Upper lobe of right lung (tissue), 1 donor: ENCODE measurements around the gene LPP. TPM values are rescaled to one million over a fixed set of nuclear protein-coding genes. Genes with fewer than 3 reads are reported as not detected.
A peak's percentile ranks its signal among the peaks of the same experiment; 100 is the strongest.

Experiments used
- ATAC-seq: fragments of 200-7000 bp; cut with Tn5 transposase; one replicate; pipeline ENCODE4 v1.9.1; 2020; ENCODE audit warnings: mild to moderate bottlenecking, moderate library complexity
- DNase-seq: peaks from one replicate; pipeline ENCODE4 v3.0.0-alpha.2; 2020
- H3K27ac ChIP-seq: fragments of 200-600 bp; one replicate; pipeline ENCODE4 v1.8.0; 2022
- H3K27me3 ChIP-seq: fragments of 200-600 bp; one replicate; pipeline ENCODE4 v1.8.0; 2022; ENCODE audit warnings: mild to moderate bottlenecking
- H3K36me3 ChIP-seq: fragments of 200-600 bp; one replicate; pipeline ENCODE4 v1.8.0; 2022
- H3K4me1 ChIP-seq: fragments of 200-600 bp; one replicate; pipeline ENCODE4 v1.8.0; 2022
- H3K4me3 ChIP-seq: fragments of 200-600 bp; one replicate; pipeline ENCODE4 v1.8.0; 2022; ENCODE audit warnings: mild to moderate bottlenecking
- H3K9me3 ChIP-seq: fragments of 200-600 bp; one replicate; pipeline ENCODE4 v1.8.0; 2022
- CTCF ChIP-seq: fragments of 200-600 bp; IDR thresholded peaks from one replicate; pipeline ENCODE4 v1.8.0; 2022; ENCODE audit warnings: antibody characterized with exemption
- intact Hi-C: fragments of 100-400 bp; cut with DNase I; formaldehyde crosslinking; loops from one replicate; pipeline ENCODE4 v1.11.0; 2022
- total RNA-seq: library from RNA; stranded (reverse); fragmentation: NEBNext Ultra II Directional; extraction: Animal tissue kit (Norgen Biotek cat#: 25700); gene quantifications from one replicate; pipeline ENCODE4 v1.2.1, GENCODE V29; 2021
- donor health status: DM: no; HTN: yes; CAD: no; lungs with severe emphysema.

Gene LPP
- total RNA-seq, 1 donor from 2014 or later = 191 TPM

DNA sequence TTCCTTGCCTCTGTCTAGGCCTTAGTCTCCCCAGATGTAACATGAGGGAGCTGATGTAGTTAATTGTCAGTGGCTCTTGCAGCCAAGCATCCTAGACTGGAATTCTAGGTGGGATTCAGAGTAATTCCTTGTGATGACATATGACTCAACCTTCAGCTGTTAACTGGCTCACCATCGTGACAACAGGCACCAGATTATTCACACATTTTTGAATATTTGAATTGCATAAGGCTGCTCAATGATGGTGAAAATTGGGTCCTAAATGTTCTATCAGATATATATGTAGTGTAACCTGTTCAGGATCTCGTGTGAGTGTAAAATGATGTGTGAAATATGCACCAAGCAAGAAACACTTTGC, 405.1 kb downstream of the LPP start:
- TF ChIP-seq CTCF = no peak
- H3K36me3 ChIP-seq = no peaks in the 10 kb centered on the region
- H3K27me3 ChIP-seq = no peaks in the 10 kb centered on the region
- no peak overlapping the region for H3K4me3 ChIP-seq
- no peak overlapping the region for H3K27ac ChIP-seq
- H3K9me3 ChIP-seq = no peaks in the 10 kb centered on the region
- DNase-seq (no peak), ATAC-seq (no peak)
- intact Hi-C loops = no loop called here
- peaks cover 5% of the 10 kb centered on the region for H3K4me1 ChIP-seq

DNA sequence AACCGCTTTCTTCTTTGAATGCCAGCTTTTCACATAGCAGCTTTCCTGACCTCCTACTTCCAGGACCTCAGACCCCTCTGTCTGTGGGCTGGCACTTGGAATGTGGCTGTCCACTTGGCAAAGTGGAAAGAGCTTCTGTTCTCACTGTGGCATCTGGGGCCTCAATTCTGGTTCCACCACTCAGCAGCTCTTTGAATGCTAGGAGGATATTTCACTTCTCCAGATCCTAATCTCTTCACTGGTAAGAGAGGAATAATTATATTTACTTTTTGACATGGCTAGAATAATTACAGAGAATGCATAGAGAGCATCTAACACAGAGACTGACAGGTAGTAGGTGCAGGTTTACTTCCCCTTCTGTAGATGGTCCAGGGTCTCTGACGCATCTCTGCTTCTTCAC, 405.9 kb downstream of the LPP start:
- intact Hi-C loops = no loop called here
- no peak overlapping the region for H3K4me3 ChIP-seq
- no peak for TF ChIP-seq CTCF
- H3K9me3 ChIP-seq = no peaks in the 10 kb centered on the region
- H3K27me3 ChIP-seq = no peaks in the 10 kb centered on the region
- DNase-seq = no peak
- no peaks in the 10 kb centered on the region for H3K36me3 ChIP-seq
- no peak for ATAC-seq
- H3K27ac ChIP-seq = no peak overlapping the region
- H3K4me1 ChIP-seq = peaks cover 5% of the 10 kb centered on the region

GRCh38 chr3:188562144-188562543, 408.2 kb downstream of the LPP start:
- Histone ChIP-seq H3K9me3 (no peaks in the 10 kb centered on the region), H3K27me3 (no peaks in the 10 kb centered on the region), H3K27ac (no peak overlapping the region), H3K4me3 (no peak overlapping the region), H3K36me3 (no peaks in the 10 kb centered on the region), H3K4me1 (peaks cover 5% of the 10 kb centered on the region)
- ATAC-seq = no peak
- no peak for DNase-seq
- no peak for TF ChIP-seq CTCF
- intact Hi-C loops = no loop called here

DNA sequence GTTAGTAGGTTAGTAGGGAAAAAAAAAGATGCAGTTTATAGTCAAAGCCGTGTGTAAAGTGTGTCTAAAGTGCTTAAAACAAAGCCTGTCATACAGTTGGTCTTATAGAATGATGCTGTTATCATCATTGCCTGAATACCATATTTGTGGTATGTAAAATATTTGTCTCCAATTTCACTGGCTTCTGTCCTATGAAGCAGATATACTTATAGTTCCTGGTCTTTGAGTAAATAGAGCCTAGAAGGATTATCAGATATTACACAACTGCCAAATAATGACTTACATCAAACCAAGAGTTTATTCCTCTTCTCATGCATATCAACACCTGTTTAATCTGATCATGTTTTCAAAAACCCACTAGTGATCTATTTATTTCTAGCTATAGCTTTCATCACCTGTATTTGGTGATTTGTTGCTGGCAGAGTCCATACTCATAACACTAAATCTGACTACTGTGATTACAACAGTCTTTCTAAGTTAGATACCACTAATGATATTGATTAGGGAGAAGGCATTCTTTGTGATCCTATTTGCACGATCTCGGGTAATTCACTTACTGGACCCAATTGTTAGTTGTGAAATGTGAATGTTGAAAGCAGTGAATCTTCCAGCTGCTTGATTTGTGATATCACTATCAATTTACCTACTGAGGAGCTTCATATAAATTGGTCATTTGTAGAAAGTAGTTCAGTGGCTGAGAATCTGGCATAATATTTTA, 413.7 kb downstream of the LPP start:
- Histone ChIP-seq H3K27ac (no peak overlapping the region), H3K4me3 (no peak overlapping the region), H3K36me3 (no peaks in the 10 kb centered on the region), H3K9me3 (no peaks in the 10 kb centered on the region), H3K4me1 (peaks cover 6% of the 10 kb centered on the region), H3K27me3 (no peaks in the 10 kb centered on the region)
- intact Hi-C loops = no loop called here
- DNase-seq = no peak
- no peak for TF ChIP-seq CTCF
- ATAC-seq = no peak

DNA sequence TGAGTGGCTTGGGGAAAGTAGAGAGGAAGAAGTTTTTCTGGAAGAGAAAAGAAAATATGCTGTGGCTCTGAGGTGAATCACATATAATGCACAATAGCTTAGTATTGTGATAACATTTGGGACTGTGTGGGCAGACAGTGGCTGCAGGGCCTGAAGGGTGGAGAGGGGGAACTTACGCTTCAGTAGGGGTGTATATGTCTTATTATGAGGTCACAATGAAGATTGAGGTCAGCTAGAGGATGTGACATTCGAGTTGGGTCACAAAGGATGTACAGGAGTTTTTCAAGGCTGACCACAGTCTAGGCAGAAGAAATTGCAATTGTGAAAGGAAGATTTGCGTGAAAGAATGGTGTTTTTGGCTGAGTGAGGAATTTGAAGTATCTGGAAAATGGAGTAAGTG, 414.8 kb downstream of the LPP start:
- no peak overlapping the region for H3K4me3 ChIP-seq
- no peaks in the 10 kb centered on the region for H3K9me3 ChIP-seq
- no peak for TF ChIP-seq CTCF
- no peak for DNase-seq
- no peak overlapping the region for H3K27ac ChIP-seq
- no peaks in the 10 kb centered on the region for H3K27me3 ChIP-seq
- H3K4me1 ChIP-seq = peaks cover 6% of the 10 kb centered on the region
- intact Hi-C loops = no loop called here
- H3K36me3 ChIP-seq = no peaks in the 10 kb centered on the region
- ATAC-seq = peak; percentile 76
